ENCODE measurements around the gene KCNQ2.

Gene KCNQ2

GRCh38 chr20:63471002-63471716 is 1.3 kb downstream of the KCNQ2 start:
- no peak for DNase-seq (ENCODE audit: low read depth in 3 of 3)

- no peak for DNase-seq (ENCODE audit: low read depth in 3 of 3)
These were observed 2.0 kb downstream of the KCNQ2 start for GRCh38 chr20:63470410-63470809.

GRCh38 chr20:63469713-63470101 is 2.7 kb downstream of the KCNQ2 start:
- DNase-seq (ENCODE audit: low read depth in 3 of 3) = no peak

GRCh38 chr20:63469019-63469712 is 3.3 kb downstream of the KCNQ2 start:
- DNase-seq (ENCODE audit: low read depth in 3 of 3) = no peak

- no peak for DNase-seq (ENCODE audit: low read depth in 3 of 3)
These were observed 4.0 kb downstream of the KCNQ2 start for GRCh38 chr20:63468421-63468820.

GRCh38 chr20:63467294-63468083 is 5.0 kb downstream of the KCNQ2 start:
- DNase-seq (ENCODE audit: low read depth in 3 of 3) = no peak

- no peak for DNase-seq (ENCODE audit: low read depth in 3 of 3)
These were observed 5.6 kb downstream of the KCNQ2 start for GRCh38 chr20:63466861-63467260.

GRCh38 chr20:63466250-63466825 is 6.1 kb downstream of the KCNQ2 start:
- no peak for DNase-seq (ENCODE audit: low read depth in 3 of 3)

GRCh38 chr20:63465380-63466249 is 6.8 kb downstream of the KCNQ2 start:
- no peak for DNase-seq (ENCODE audit: low read depth in 3 of 3)

GRCh38 chr20:63464289-63464635 is 8.2 kb downstream of the KCNQ2 start:
- DNase-seq (ENCODE audit: low read depth in 3 of 3) = no peak

GRCh38 chr20:63463400-63464288 is 8.8 kb downstream of the KCNQ2 start:
- DNase-seq (ENCODE audit: low read depth in 3 of 3) = no peak

- DNase-seq (ENCODE audit: low read depth in 3 of 3) = no peak
These were observed 10.2 kb downstream of the KCNQ2 start for GRCh38 chr20:63462244-63462643.

GRCh38 chr20:63461104-63461763 is 11.2 kb downstream of the KCNQ2 start:
- no peak for DNase-seq (ENCODE audit: low read depth in 3 of 3)

GRCh38 chr20:63459070-63459380 is 13.4 kb downstream of the KCNQ2 start:
- DNase-seq (ENCODE audit: low read depth in 3 of 3) = no peak

GRCh38 chr20:63458170-63459069 is 14.0 kb downstream of the KCNQ2 start:
- no peak for DNase-seq (ENCODE audit: low read depth in 3 of 3)

- no peak for DNase-seq (ENCODE audit: low read depth in 3 of 3)
These were observed 14.7 kb downstream of the KCNQ2 start for GRCh38 chr20:63457737-63458136.

GRCh38 chr20:63456429-63457284 is 15.8 kb downstream of the KCNQ2 start:
- DNase-seq (ENCODE audit: low read depth in 3 of 3) = no peak

- no peak for DNase-seq (ENCODE audit: low read depth in 3 of 3)
These were observed 16.9 kb downstream of the KCNQ2 start for GRCh38 chr20:63455568-63455859.
